GM18870 (cell line): Measurements from ENCODE around the gene C1S.
"Not testable (repeated sequence)": the region's sequence is repeated elsewhere in the genome, so short reads cannot be mapped to it uniquely, and the experiment has no call there.

ENCODE experiments used
- ATAC-seq: cut with Tn5 transposase; IDR thresholded peaks from one replicate; pipeline ENCODE4 v1.9.1; 2021; ENCODE audit warnings: moderate library complexity; ENCODE audit not compliant: unreplicated experiment

The C1S gene

GRCh38 chr12:7046383-7047105 lies 14.0 kb upstream of the C1S start:
- ATAC-seq, result no peak

- ATAC-seq, result no peak
These were observed 13.2 kb upstream of the C1S start for GRCh38 chr12:7047306-7047705.

DNA sequence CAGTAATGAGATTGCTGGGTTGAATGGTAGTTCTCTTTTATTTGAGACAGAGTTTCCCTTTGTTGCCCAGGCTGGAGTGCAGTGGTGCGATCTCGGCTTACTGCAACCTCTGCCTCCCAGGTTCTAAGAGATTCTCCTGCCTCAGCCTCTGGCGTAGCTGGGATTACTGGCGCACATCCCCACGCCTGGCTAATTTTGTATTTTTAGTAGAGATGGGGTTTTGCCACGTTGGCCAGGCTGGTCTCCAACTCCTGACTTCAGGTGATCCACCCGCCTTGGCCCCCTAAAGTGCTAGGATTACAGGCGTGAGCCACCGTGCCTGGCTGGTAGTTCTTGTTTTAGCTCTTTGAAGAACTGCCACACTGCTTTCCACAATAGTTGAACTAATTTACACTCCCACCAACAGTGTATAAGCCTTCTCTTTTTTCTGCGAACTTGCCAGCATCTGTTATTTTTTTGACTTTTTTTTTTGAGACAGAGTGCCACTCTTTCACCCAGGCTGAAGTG lies 11.0 kb upstream of the C1S start:
- not testable (repeated sequence) for ATAC-seq

DNA sequence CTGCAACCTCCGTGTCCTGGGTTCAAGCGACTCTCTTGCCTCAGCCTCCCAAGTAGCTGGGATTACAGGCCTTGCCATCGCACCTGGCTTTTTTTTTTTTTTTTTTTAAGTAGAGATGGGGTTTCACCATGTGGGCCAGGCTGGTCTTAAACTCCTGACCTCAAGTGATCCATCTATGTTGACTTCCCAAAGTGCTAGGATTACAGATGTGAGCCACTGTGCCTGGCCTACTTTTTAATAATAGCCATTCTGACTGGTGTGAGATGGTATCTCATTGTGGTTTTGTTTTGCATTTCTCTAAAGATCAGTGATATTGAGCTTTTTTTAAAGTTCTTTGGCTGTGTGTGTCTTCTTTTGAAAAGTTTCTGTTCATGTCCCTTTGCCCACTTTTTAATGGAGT lies 10.5 kb upstream of the C1S start:
- not testable (repeated sequence) for ATAC-seq

DNA sequence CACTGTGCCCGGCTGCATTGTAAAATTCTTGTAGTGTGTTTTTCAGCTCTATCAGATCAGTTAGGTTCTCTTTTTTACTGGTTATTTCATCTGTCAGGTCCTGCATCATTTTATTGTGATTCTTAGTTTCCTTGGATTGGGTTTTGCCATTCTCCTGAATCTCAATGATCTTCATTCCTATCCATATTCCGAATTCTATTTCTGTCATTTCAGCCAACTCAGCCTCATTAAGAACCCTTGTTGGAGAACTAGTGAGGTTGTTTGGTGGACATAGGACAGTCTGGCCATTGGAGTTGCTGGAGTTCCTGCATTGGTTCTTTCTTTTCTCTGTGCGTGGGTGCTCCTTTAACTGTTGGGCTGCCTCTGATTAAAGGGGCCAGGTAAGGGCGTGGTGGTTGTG lies 5.6 kb upstream of the C1S start:
- no peak for ATAC-seq

DNA sequence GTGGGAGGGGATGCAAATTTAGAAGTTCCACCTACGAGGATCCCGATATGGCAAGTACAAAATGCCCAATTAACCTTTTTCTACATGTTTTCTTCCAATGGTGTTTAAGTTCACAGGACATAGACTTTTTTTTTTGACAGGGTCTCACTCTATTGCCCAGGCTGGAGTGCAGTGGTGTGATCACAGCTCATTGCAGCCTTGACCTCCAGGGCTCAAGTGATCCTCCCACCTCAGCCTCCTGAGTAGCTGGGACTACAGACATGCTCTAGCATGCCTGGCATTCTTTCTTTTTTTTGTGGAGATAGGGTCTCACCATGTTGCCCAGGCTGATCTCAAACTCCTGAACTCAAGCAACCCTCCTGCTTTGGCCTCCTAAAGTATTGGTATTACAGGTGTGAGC lies 4.8 kb upstream of the C1S start:
- ATAC-seq, result not testable (repeated sequence)

DNA sequence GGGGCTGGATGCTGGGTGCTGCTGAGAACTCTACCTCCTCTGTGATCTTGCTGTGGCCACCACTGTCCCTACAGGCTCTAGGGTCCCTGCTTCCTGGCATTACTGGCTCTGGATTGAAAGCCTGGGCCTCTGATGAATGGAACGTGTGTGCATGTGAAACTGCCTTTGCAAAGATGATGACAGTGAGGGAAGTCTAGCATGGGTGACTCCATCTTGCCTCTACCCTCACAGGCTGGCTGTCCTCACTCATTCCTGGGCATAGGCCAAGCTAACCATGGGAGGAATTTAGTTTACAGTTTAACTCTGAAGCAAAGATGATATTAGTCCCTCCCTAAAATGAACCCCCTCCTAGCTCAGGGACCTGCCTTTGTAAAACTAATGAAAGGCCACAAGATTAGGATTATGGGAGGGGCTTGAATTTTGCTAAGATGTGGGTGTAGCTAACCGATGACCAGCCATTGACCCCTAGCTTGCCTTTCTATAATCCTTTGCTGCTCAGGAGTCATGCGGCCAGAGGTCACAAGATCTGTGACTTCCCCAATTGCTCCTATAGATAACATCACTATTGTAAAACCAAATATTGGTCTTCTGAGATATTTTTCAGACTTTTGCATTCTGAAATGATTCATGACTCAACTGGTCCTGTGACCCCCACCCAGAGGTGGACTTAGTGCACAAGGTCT lies 2.2 kb upstream of the C1S start:
- ATAC-seq, result no peak

DNA sequence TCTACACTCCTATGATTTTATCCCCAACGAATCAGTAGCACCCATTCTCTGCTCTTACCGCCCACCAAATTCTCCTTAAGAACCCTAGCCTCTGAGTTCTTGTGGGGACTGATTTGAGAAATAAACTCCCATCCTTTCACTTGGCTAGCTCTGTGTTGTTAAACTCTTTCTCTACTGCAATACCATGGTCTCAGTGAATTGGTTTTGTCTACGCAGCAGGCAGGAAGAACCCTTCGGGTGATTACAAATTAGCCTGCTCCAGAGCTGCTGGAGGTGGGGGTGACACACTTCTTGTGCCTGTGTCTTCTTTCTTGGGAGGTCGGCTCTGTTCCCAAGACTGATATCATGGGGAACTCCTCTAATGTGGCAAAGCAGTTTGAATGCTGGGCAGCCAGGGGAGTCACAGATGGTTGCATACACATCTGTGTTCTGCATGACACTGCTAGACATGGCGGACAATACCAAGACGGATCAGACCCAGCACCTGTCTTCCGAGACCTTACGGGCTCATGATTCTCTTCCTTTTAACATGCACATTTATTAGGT lies 1.6 kb upstream of the C1S start:
- no peak for ATAC-seq

DNA sequence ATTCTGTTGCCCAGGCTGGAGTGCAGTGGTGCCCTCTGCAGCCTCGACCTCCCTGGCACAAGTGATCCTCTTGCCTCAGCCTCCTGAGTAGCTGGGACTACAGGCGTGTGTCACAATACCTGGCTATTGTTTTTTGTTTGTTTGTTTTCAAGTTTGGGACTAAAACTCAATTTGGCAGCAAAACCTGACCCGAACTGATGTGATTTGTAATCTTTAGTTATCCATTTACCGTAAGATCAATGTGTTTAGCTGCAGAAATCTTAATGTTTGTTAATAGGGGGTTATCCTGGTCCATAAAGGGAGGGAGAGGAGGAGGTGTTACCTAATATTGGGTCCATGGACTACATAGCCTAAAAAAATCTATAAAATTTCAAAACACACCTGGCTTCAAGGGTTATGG lies 738 bp upstream of the C1S start:
- no peak for ATAC-seq

GRCh38 chr12:7061138-7061537 lies 620 bp downstream of the C1S start:
- ATAC-seq, result no peak

GRCh38 chr12:7061596-7061995 lies 1.1 kb downstream of the C1S start:
- ATAC-seq, result no peak

GRCh38 chr12:7064516-7064915 lies 4.0 kb downstream of the C1S start:
- ATAC-seq, result no peak

GRCh38 chr12:7065073-7065623 lies 4.6 kb downstream of the C1S start:
- ATAC-seq, result no peak

DNA sequence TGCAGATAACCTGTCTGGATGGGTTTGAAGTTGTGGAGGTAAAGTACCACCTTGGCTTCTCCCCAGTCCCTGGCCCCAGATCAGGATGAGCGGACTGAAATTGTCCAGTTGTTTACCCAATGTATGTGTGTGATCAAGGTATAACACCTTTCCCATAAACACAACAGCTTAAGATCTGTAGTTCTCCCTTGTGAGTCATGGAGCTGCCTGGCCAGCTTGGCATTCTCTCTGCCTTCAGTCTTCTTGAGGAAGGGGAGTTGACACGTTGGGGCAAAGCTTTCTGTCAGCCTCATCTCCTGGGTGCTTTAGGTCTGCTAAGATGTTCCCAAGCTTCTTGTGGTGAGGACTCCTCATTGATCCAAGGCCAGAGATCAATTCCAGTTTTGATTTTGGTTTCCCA lies 6.1 kb downstream of the C1S start:
- no peak for ATAC-seq

DNA sequence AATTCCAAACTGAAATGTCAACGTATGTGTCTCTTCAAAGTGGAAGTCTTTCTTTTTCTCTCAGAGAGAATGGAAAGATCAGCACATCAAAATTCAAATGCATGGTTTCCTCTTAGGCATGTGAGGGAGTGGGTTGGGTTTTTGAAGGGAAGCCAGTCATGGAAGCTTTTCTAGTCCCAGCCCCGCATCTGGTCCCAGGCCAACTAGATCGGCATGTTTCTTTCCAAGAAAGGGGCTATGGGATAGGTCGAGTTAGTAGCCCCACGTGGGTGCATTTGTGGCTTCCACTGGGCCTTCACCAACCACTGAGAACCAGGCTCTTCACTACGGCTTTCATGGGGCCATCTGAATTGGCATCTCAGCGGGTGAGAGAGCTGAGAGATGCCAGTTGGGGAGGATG lies 6.6 kb downstream of the C1S start:
- no peak for ATAC-seq

DNA sequence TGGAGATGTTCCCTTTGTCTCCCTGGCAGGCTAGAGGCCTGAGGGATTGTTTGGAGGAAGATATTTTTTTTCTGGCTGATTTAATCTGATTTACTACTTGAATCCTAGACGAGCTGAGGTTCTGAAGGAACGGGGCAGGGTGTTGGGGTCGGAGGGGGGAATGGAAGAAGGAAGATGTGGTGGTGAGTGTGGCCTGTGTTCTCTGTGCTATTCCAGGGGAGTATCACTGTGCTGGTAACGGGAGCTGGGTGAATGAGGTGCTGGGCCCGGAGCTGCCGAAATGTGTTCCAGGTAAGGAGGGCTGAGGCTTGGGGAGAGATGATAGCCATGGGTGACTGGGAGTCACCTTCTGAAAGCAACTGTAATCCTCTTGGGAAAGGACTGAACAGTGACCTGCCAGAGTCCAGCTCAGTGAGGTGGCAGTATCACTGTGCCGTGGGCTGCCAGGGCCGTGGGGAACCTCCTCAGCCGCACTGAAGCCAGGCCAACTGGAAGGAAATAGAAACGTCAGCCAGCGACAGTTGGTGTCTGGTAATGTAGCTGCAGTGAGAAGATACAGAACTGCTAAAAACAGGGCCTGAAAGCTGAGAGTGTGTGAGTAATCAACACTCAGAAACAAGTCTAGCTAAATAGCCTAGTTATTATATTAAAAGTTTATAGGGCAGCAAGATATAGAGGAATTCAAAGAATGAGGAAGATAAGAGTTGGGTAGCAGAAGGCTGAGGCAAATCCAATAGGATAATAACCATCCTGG lies 7.9 kb downstream of the C1S start:
- no peak for ATAC-seq

DNA sequence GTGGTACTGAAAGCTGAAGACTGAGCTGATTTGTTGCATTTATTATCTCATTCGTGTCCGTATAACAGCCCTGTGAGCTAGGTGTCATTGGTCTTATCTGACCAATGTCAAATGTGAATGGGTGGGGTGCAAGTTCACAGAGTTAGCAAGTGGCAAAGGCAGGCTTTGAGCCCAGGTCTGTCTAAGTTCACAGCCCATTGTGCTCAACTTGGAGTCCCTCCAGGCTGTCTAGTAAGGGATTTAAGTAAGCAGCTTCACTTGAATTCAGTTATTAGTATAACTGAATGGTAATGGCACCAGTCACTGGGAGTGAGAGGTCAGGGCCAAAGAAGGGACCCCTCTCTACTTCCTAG lies 8.5 kb downstream of the C1S start:
- ATAC-seq, result no peak

- ATAC-seq, result no peak
These were observed 8.9 kb downstream of the C1S start for GRCh38 chr12:7069386-7069785.

- no peak for ATAC-seq
These were observed 11.5 kb downstream of the C1S start for GRCh38 chr12:7072035-7072434.

DNA sequence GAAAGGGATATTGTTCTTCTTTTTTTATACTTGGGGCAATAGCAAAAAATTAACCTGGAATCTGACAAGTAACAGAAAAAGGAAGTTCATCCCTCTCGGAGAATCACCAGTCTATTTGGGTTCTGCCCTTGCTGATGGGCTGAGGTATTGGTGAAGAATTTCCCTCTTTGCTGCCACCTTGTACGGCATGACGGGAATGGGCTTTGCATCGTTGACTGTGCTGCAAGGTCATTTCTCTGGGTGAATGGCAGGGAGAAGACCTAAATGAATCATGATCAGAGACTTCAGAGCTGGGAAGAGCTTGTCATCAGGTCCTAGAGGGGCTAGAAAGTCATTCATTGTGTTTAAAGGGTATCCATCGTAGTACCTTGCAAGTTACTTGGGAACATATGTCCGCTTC lies 12.0 kb downstream of the C1S start:
- ATAC-seq, result no peak

GRCh38 chr12:7073946-7074345 lies 13.4 kb downstream of the C1S start:
- no peak for ATAC-seq
